GM19328 (cell line): ENCODE data around the gene TNFSF13.

Experiments used
- ATAC-seq: cut with Tn5 transposase; IDR thresholded peaks from one replicate; pipeline ENCODE4 v1.9.1; 2021; ENCODE audit warnings: mild to moderate bottlenecking, moderate library complexity; ENCODE audit not compliant: unreplicated experiment

Gene TNFSF13

DNA sequence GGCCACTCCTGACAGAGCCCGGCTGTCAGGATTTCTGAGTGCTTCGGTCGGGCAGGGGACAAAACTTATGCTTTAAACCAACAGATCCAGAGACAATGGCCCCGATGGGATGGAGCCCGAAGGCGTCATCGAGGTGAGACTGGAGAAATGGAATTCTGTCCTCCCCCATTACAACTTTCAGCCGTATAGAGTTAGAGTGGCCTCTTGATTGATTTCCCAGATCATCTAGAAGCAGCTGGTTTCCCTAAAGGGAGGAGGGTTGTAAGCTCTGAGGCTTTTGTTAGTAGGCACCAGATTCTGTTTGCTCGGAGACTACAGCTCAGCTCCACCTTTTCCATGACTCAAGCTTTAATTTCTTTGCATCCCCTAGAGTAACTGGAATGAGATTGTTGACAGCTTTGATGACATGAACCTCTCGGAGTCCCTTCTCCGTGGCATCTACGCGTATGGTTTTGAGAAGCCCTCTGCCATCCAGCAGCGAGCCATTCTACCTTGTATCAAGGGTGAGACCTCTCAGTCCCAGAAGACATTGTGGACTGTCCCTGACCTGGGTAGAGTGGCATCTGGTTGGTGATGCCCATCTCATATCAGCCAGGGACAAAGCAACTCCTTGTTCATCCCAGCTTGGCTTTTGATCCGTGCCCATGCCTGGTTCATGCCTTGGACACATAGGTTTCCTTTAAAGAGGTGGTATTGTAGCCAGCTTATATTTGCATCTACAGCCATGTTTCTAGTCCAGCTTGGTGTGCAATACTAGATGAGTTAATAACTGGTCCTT is 15.8 kb downstream of the TNFSF13 start:
- no peak for ATAC-seq

DNA sequence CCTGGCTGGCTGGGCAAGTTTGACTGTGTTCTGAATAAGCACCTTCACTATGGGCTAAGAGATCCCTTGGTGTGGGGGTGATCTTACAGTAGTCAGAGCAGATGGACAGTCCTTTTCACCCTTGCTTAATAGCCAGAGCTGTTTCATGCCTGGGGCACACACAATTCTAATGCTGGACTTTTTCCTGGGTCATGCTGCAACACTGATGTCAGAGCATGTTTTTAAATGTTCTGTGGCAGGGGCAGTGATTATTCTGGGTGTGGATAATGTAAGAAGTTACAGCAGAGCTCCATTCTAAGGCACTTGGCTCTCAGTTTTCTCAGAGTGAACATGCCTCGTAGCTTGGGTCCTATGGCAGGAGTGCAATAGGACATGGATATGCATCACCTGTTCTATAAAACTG is 16.9 kb downstream of the TNFSF13 start:
- no peak for ATAC-seq

DNA sequence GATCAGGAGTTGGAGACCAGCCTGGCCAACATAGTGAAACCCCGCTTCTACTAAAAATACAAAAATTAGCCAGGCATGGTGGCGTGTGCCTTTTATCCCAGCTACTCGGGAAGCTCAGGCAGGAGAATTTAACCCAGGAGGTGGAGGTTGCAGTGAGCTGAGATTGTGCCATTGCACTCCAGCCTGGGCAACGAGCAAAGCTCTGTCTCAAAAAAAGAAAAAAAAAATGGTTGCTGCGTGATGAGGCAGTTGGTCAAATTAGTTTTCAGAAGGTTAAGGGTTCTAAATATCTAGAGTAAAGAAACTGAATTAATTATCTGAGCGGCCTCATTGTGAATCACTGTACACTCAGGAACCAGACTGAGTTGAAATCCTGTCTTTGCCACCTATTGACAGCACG is 17.4 kb downstream of the TNFSF13 start:
- ATAC-seq = no peak

DNA sequence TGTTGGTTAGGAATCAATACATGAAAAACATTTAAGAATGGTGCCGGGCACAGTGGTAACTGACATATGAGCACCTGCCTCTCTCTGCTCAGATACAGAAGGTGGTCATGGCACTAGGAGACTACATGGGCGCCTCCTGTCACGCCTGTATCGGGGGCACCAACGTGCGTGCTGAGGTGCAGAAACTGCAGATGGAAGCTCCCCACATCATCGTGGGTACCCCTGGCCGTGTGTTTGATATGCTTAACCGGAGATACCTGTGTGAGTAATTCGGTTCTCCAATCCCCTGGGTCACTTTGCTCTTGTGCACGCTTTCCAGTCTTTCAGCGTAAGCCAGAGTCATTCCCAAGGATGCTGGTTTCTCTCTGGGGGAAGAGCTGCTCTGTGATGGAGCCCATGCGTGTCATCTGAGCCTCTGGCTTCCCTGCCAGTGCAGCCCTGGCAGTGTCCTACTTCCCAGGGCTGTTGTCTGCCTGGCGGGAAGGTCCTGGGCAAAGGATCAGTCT is 17.9 kb downstream of the TNFSF13 start:
- ATAC-seq = no peak

DNA sequence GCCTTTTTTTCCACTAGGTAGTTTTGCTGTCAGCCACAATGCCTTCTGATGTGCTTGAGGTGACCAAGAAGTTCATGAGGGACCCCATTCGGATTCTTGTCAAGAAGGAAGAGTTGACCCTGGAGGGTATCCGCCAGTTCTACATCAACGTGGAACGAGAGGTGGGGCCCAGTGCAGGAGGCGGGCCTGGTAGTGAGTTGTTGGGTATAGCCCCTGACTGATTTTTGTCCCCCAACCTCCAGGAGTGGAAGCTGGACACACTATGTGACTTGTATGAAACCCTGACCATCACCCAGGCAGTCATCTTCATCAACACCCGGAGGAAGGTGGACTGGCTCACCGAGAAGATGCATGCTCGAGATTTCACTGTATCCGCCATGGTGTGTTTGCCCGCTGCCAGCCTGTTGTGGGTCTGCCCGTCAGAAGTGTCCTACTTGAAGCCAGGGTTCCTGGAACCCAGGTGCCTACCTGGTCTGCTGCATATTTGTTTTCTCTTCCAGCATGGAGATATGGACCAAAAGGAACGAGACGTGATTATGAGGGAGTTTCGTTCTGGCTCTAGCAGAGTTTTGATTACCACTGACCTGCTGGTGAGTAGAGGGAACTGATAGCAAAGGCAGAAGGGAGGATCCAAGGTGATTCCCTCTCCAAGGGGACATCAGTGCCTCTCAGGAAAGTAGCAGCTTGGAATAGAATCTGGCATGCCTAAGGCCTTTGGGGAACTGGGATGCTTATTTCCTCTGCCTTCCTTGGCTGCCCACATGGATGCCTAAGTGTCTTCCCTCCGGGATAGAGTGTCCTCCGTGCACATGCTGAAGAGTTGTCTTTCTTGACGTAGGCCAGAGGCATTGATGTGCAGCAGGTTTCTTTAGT is 19.0 kb downstream of the TNFSF13 start:
- ATAC-seq = no peak

DNA sequence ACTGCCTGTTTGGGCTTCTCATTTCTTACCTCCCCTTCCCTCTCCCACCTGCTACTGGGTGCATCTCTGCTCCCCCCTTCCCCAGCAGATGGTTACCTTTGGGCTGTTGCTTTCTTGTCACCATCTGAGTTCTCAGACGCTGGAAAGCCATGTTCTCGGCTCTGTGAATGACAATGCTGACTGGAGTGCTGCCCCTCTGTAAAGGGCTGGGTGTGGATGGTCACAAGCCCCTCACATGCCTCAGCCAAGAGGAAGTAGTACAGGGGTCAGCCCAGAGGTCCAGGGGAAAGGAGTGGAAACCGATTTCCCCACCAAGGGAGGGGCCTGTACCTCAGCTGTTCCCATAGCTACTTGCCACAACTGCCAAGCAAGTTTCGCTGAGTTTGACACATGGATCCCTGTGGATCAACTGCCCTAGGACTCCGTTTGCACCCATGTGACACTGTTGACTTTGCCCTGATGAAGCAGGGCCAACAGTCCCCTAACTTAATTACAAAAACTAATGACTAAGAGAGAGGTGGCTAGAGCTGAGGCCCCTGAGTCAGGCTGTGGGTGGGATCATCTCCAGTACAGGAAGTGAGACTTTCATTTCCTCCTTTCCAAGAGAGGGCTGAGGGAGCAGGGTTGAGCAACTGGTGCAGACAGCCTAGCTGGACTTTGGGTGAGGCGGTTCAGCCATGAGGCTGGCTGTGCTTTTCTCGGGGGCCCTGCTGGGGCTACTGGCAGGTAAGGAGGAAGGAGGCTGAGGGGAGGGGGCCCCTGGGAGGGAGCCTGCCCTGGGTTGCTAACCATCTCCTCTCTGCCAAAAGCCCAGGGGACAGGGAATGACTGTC is 20.7 kb downstream of the TNFSF13 start, which contains the start of gene CD68:
CD68 (plus strand) TSS at position 638 of the 833 bp plus-strand sequence; CDS start at position 678, 40 bp downstream.
- ATAC-seq = peak; percentile 40

DNA sequence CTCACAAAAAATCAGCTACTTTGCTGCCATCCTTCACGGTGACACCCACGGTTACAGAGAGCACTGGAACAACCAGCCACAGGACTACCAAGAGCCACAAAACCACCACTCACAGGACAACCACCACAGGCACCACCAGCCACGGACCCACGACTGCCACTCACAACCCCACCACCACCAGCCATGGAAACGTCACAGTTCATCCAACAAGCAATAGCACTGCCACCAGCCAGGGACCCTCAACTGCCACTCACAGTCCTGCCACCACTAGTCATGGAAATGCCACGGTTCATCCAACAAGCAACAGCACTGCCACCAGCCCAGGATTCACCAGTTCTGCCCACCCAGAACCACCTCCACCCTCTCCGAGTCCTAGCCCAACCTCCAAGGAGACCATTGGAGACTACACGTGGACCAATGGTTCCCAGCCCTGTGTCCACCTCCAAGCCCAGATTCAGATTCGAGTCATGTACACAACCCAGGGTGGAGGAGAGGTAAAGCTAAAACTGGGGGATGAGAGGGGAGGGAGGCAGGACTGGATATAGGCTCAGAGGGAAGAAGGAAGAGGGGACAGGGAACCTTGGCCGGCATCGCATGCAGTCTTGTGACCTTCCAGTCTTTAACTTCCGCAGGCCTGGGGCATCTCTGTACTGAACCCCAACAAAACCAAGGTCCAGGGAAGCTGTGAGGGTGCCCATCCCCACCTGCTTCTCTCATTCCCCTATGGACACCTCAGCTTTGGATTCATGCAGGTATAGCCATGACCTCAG is 21.5 kb downstream of the TNFSF13 start:
- peak; percentile 3 for ATAC-seq

DNA sequence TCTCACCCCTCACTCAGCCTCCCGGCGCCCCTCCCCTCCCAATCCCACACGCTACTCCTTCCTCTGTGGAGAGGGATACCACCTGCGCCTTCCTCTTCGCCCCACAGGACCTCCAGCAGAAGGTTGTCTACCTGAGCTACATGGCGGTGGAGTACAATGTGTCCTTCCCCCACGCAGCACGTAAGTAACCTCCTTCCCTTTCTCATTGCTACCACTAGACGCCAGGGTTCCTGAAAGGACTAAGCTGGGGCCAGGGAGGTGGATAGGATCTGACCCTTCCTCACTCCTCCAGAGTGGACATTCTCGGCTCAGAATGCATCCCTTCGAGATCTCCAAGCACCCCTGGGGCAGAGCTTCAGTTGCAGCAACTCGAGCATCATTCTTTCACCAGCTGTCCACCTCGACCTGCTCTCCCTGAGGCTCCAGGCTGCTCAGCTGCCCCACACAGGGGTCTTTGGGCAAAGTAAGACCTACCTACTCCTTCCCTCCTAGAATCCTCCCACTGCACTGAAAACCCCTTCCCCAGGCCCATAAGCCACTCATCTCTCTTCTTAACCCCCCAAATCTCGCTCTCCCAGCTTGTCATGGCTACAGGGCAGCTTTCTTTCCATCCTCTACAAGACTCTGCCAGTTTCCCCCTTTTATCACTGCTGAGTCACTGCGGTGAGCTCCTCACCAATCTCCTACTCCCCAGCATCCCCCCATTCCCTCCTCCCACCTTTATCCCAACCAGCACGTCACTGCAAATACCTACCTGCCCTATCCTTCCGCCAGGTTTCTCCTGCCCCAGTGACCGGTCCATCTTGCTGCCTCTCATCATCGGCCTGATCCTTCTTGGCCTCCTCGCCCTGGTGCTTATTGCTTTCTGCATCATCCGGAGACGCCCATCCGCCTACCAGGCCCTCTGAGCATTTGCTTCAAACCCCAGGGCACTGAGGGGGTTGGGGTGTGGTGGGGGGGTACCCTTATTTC is 22.3 kb downstream of the TNFSF13 start:
- ATAC-seq = no peak

DNA sequence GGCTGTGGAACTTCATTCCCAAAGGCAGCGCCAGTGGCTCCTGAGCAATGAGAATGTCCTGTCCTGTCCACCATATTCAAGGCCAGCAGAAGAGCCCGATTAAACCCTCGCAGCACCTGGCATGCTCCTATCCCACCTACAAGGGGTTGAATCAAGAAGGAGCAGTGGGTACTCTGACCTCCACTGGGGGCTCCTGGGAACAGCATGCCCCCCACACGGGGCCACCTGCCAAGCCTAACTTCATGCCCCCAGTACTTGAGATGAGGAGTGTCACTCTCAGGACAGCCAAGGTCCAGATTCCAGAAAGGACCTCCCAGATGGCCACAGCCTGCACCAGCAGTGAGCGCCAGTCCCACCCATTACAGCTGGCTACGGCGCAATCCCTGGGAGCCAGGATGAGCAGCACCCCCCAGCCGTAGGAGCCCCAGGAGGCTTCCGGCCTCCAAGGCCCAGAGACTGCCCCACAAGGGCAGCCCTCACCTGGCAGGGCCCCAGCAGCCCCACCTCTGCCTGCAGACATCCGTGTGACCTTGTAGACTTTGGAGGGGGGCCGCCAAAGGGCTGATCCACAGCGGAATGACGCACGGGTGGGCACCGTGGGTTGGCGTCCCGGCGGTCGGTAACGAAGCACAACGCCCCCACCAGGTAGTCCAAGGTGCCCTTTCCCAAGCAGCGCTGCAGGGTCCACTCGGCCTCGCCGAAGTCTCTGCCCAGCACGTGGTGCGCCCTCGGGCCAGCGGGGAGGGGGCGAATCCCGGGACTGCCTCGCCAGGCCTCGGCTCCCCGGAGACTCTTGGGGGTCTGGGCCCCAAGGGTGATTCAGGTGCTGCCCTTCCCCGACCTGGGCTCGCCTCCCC is 24.1 kb downstream of the TNFSF13 start:
- ATAC-seq = no peak

DNA sequence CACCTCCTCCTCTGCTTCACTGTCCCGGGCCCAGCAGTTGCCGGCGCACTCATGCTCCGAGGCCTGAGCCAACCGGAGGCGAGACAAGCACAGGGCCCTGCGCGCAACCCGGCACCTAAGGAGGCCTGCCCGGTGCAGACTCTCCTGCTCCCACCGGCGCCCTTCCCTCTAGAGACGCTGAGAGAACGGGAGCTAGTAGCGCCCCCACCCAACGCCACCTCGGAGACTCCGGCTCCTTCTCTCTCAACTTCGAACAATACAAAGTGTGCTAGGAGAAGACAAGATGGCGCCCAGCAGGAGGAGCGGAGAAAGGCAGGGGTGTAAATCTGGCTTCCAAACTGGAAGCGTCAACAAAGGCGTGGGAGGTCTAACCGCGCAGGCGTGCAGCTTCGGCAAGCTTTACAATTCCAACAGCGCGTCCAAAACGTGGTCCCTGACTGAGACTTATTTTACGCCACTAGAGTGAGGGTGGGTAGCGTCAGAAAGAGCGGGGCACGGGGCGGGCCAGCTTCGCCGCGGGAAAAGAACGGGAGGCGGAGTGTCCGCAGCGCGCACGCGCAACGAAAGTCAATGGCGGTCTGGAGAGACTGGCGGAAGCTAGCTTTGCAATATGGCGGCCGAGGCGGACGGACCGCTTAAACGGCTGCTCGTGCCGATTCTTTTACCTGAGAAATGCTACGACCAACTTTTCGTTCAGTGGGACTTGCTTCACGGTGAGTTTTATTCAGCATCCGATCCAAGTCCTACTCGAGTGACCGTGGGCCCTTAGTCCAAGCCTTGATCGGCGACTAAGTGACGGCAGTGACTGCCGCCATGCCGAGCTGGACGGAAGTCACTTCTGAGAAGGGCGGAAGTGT is 24.9 kb downstream of the TNFSF13 start, which contains the start of gene MPDU1:
MPDU1 (plus strand) TSS at position 600 of the 857 bp plus-strand sequence; CDS start at position 611, 11 bp downstream.
- ATAC-seq = peak; percentile 53

DNA sequence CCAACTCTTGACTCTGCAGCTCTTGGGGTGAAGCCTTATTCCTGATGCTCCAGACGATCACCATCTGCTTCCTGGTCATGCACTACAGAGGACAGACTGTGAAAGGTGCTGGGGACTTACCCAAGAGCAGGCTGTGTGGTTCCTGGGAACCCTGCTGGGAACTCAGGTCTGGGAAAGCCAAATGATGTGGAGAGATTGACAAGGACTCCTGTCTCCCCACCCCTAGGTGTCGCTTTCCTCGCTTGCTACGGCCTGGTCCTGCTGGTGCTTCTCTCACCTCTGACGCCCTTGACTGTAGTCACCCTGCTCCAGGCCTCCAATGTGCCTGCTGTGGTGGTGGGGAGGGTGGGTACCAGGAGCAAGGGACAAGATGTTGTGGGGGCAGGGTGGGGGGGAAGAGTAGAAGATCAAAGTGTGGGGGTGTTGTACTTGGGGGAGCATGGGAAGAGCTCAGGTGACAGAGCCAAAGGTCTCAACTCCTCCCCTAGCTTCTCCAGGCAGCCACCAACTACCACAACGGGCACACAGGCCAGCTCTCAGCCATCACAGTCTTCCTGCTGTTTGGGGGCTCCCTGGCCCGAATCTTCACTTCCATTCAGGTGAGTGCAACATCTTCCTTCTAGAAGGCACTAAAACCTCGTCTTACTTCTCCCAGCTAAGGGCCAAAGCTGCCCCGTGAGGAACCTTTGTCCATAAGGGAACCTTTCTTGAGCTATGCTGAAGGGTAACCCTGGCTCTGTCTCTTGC is 28.3 kb downstream of the TNFSF13 start:
- ATAC-seq = no peak

DNA sequence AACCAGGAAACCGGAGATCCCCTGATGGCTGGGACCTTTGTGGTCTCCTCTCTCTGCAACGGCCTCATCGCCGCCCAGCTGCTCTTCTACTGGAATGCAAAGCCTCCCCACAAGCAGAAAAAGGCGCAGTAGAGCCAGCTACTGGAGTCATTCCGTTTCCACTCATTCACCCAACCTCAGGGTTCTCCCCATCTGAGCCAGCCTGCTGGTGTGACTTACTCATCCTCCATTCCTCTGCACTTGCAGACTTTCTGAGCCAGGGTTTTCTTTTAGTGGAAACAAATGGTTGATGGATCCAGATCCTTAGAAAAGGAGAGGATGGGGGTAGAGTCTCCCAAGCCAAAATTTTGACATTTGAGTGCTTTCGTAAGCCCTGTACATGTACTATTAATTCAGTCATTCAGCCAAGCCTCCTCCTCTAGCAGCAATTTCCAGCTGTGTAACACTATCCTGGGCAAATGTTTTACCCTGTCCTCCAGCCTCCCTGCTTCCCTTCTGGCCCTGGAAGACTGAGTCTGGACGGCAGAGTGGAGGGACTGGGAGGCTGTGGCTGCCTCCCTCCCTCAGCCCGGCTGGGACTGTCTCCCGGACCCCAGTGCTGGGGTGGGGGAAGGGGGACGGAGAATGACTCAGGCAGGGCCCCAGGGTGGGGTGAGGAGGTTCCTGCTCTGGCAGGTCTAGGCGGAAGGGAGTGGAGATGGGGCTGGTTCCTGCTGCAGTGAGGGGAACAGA is 29.0 kb downstream of the TNFSF13 start:
- no peak for ATAC-seq

DNA sequence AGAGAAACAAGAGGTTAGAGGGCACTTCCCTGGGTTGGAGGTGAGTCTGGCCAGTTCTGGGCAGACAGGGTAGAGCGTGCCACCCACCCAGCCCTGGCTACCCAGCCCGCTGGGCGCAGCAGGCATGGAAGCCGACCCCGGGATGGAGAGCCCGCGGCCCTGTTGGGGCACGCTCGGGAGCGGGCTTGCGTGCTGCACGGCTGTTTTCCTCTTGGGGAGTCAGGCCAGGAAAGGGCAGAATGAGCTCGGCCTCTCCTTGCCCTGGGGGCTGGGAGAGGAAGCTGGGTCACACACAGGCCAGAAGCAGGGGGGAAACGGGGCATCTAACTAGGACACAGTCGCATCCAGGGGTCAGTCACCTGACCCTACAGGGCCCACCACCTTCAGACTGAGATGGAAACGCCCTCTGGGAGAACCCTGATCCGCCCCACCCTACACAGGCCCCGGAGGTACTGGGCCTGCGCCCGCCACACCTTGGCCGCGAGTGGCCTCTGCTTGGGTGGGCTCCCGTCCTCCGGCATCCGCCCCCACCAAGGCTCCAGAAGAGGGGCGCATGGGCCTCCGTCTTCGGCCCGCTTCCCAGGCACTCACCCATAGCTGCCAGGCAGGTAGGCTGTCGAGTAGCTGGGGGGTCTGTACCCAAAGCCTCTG is 30.1 kb downstream of the TNFSF13 start:
- no peak for ATAC-seq

DNA sequence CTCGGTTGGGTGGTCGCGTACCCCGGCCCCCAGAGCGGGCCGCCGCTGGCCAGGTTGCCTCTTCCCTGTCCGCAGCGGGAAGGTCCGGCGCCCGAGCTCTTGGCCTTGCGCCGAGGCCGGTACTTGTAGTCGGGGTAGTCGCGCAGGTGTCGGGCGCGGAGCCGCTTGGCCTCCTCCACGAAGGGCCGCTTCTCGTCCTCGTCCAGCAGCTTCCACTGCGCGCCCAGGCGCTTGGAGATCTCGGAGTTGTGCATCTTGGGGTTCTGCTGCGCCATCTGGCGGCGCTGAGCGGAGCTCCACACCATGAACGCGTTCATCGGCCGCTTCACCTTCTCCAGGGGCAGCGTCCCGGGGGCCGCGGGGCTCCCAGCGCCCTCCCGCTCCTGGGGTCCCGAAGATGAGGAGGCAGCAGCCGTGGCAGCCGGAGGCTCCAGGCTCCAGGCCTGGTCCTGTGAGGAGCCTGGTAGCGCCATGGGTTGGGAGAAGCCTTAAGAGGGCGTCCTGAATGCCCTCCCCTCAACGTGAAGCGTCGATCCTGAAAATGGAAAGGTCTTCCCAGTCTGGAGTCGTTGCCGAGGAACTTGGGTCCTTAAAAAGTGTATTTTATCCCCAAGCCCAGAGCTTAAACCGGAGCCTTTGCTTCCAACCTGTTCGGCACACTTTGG is 30.8 kb downstream of the TNFSF13 start:
- no peak for ATAC-seq
